Activated T-cell treated with anti-CD3 and anti-CD28 coated beads for 4 hours (primary cell): ENCODE results near the gene DNAH10.
"Not testable (repeated sequence)": the region's sequence is repeated elsewhere in the genome, so short reads cannot be mapped to it uniquely, and the experiment has no call there.

Source experiments
- DNase-seq: peaks from one replicate; pipeline ENCODE4 v3.0.0-alpha.2; 2020

DNAH10 gene

DNA sequence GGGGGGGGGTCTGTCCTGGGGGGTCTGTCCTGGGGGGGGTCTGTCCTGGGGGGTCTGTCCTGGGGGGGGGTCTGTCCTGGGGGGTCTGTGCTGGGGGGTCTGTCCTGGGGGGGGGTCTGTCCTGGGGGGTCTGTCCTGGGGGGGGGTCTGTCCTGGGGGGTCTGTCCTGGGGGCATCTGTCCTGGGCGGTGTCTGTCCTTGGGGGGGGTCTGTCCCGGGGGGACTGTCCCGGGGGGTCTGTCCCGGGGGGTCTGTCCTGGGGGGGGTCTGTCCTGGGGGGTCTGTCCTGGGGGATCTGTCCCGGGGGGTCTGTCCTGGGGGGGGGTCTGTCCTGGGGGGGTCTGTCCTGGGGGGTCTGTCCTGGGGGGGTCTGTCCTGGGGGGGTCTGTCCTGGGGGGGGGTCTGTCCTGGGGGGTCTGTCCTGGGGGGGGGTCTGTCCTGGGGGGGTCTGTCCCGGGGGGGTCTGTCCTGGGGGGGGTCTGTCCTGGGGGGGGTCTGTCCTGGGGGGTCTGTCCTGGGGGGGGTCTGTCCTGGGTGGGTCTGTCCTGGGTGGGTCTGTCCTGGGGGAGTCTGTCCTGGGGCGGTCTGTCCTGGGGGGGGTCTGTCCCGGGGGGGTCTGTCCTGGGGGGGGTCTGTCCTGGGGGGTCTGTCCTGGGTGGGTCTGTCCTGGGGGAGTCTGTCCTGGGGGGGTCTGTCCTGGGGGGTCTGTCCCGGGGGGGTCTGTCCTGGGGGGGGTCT lies 149.7 kb downstream of the DNAH10 start:
- not testable (repeated sequence) for DNase-seq

DNA sequence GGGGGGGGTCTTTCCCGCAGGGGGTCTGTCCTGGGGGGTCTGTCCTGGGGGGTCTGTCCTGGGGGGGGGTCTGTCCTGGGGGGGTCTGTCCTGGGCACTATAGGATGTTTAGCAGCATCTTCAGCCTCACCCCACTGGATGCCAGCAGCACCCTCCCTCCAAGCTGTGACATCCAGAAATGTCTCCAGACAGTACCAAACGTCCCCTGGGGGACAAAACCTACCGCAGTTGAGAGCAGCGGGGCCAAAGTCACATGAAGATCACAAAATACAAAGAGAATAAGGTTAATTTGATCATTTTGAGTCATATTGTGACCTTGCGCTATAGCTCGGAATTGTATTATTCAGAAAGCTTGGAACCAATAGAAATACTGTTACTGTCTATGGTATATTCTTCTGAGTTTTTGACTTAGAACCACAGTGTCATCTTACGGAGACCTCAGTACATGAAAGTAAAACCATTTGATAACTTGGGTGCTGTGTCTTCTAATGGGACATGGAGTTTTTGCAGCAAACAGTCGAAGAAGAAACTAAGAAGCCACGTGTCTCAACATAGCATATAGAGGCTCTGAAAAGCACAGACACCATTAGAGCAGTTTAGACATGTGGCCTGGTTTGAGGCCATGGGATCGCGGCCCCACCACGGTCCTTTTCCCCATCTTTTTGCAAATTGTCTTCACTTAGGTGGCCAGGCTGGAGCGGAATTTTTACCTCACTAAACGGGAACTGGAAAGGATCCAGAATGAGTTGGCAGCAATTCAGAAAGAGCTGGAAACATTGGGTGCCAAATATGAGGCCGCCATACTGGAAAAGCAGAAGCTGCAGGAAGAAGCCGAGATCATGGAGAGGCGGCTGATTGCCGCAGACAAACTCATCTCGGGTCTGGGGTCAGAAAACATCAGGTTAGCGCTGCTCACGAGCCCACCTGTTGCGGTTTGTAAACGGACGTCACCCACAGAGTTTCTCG lies 150.6 kb downstream of the DNAH10 start:
- no peak for DNase-seq

DNA sequence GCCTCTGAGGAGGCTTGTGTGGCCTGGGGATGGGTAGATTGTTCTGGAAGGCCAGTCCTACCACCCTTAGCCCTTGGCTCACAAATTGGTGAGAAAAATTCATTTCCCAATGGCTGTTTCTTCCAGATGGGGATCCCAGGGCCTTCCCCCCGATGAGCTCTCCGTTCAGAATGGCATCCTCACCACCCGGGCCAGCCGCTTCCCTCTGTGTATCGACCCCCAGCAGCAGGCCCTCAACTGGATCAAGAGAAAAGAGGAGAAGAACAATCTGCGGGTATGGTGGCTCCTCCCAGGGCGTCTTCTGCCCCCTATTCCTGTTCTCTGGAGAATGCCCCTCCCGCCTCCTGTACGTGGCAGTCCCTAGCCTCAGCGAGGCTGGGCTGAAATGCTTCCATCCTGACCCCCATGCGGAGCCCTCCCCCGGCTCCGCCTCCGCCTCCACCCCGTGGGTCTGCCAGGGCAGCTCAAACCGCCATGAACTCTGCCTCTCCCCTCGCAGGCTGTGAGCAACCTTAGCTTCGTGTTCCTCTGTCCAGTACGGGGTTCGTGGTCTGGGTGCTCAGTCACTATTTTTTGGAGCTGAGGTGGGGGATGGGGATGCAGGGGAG lies 152.7 kb downstream of the DNAH10 start:
- no peak for DNase-seq

DNA sequence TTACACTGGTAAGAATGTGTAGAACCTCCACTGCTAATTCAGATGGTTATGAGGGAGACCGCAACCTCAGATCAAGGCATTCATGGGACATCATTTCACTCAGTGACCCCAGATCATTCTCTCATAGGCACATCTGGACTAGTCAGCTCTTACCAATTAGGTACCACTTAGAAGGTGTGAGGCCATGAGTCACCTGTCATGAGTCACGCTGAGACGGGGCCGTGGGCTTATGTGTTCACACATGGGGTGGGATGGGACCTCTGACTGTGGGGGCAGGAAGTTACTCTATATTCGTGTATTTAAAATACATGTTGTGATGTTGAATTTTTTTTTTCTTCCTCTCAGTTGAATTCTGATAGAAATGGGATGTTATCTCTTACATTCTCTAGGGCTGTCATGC lies 154.6 kb downstream of the DNAH10 start:
- peak; percentile 59 for DNase-seq

DNA sequence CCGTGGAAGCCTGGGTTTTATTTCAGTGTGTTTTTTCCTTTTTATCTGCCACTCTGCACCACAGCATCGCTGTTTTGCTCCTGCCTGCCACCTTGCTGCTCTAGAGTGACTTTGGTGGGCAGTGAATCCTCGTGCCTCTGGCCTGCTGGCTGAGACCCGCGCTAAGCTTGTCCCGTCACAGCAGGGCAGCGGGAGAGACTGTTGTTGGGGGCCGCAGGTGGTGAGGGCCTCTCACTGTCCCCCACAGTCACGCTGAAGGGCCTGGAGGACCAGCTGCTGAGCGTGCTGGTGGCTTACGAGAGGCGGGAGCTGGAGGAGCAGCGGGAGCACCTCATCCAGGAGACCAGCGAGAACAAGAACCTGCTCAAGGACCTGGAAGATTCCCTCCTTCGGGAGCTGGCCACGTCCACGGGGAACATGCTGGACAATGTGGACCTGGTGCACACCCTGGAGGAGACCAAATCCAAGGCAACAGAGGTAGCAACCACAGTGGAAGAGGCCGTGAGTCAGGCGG lies 155.3 kb downstream of the DNAH10 start:
- no peak for DNase-seq

DNA sequence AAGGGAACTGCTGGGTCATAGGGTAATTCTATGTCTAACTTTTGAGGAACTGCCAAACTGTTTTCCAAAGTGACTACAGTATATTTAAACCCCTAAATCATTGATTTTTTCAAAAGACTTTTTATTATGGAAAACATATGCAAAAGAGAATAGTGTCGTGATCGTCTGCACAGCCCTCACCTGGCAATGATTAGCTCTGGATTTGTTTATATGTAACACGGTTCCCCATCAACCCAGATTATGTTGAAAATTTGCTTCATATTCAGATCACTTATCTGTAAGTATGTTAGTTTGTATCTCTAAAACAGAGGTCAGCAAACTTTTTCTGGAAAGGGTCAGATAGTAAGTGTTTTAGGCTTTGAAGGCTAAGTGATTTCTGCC lies 157.9 kb downstream of the DNAH10 start:
- no peak for DNase-seq

DNA sequence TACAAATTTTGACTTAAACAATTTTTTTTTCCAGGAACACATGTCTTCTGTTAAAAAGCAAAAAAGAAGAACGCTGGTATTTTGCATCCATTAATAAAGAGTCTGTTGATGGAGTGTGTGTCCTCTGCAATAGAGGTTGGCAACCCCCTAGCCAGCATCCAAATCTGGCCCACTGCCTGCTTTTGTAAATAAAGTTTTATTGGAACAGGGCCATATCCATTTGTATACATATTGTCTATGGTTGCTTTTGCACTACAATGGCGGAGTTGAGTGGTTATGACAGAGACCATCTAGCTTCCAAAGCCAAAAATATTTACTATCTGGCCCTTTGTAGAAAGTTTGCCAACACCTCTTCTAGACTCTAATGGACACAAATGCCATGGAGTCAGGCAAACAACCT lies 160.9 kb downstream of the DNAH10 start:
- DNase-seq, result no peak

DNA sequence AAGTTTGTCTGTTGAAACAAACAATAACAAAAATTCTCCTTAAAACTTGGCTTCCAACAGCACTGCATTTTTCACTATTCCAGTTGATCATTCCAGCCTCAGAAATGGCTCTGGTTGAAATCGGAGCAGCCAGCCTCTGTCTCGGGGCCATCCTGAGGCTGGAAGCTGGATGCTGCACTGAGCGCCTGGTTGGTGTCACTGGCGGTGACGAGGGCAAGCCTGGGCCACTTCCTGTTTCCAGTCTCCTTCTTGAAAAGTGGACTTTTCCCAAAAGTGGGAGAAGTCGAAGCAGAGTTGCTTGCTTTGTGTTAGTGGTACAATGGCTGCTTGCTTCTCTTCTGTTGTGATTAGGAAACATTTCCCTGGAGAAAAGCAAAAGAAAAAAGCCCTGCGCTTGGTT lies 161.8 kb downstream of the DNAH10 start:
- DNase-seq, result no peak

DNA sequence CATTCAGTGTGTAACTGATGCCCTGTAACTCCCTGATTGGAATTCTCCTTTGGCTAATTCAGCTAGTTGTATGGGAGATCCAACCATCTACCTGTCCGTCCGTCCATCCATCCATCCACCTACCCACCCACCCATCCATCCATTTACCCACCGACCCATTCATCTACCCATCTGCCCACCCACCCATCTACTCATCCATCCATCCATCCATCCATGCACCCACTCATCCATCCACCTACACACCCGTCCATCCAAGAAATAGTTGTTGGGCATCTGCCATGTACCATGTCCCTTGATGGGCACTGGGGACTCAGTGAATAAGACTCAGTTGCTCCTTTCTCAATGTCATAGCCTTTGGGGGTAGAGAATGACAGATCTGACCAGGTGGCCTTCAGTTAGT lies 162.4 kb downstream of the DNAH10 start:
- no peak for DNase-seq

DNA sequence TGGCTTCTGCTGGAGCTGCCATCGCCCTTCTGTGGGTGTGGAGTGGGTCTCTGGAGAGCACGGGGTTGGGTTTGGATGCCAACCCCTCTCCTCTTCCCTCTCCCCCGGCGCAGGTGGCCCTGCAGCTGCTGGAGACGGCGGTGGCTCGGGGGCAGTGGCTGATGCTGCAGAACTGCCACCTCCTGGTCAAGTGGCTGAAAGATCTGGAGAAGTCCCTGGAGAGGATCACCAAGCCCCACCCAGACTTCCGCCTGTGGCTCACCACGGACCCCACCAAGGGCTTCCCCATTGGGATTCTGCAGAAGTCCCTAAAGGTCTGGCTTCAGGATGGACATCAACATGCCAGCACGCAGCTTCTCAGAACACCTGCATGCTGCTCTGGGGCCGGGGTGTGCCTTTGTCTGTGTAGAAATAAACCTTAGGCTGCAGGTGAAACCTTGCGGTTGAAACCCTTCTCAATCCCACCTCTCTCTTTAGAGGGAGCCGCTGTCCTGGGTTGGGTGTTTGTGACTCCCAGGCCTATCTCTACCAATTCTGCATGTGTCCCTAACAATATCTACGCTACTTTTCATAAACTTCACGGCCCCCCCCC lies 166.3 kb downstream of the DNAH10 start:
- no peak for DNase-seq

DNA sequence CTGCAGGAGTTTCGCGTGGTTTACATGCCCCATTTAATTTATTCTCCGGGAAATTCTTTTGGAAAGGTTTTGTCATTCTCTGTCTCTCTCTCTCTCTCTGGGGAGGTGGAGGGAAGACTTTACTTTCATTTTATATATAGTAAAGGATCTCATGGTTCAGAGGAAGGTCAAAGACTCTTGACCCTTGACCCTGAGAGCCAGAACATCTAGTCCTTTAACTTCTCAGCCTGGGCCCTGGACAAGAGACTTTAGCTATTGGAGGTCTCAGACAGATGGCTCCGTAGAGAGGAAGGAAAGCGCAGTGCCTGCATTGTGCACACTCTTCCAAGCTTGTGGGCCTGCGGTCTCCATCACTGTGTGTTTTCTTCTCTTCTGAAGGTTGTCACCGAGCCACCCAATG lies 166.8 kb downstream of the DNAH10 start:
- no peak for DNase-seq

DNA sequence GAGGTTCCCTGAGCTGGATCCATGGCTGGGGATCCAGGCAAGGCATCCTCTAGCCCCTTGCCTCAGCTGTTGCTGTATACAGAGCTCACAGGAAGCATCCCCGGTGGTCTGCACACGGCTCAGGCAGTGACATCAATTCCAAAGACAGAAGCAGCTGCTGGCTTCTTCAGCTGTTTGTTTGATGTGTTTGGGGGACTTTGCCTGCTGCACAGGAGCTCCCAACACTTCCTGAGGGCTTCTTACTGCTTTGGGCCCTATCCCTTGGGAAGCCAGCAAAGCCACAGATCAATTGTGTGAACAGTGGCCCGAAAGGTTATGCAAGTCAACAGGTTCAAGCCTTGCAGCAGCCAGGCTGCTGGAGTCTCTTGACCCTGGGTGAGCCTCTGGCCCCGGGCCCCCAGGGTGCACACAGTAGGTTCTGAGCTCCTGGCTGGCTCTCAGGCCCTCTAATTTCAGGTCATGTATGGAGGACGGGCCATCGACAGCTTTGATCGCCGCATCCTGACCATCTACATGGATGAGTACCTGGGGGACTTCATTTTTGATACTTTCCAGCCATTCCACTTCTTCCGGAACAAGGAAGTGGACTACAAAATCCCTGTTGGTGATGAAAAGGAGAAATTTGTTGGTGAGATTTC lies 168.0 kb downstream of the DNAH10 start:
- DNase-seq, result no peak

DNA sequence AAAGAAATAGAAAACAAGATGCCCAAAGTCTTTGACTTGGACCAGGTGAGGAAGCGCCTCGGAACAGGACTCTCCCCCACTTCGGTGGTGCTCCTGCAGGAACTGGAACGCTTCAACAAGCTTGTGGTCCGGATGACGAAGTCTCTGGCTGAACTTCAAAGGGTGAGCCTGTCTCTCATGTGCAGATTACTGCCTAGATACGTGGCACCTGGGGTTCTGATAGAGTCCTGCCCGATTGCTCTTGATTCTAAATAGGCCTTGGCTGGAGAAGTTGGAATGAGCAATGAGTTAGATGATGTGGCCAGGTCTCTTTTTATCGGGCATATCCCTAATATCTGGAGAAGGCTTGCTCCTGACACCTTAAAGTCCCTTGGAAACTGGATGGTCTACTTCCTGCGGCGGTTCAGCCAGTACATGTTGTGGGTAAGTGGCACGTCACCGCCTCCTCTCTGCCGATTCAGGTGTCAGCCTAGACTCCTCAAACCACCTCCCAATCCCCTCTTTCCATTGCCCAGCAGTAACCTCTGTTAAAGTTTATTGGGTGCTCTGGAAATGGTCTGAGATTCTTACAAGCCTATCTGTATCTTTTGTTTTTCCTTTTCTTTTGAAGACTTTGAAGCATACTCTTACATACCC lies 169.7 kb downstream of the DNAH10 start:
- no peak for DNase-seq

DNA sequence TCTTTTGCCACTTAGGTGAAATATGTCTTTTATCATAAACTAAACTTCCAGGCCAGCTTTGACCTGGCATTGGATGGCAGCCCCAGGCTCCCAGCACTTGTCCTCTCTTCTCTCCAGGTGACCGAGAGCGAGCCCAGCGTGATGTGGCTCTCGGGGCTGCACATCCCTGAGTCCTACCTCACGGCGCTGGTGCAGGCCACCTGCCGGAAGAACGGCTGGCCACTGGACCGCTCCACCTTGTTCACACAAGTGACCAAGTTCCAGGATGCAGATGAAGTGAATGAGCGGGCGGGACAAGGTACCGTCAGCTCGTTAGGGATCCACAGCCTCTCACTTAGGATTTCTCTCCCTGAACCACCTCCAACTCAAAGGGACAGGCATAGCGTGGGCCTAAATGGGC lies 171.1 kb downstream of the DNAH10 start:
- DNase-seq, result no peak

DNA sequence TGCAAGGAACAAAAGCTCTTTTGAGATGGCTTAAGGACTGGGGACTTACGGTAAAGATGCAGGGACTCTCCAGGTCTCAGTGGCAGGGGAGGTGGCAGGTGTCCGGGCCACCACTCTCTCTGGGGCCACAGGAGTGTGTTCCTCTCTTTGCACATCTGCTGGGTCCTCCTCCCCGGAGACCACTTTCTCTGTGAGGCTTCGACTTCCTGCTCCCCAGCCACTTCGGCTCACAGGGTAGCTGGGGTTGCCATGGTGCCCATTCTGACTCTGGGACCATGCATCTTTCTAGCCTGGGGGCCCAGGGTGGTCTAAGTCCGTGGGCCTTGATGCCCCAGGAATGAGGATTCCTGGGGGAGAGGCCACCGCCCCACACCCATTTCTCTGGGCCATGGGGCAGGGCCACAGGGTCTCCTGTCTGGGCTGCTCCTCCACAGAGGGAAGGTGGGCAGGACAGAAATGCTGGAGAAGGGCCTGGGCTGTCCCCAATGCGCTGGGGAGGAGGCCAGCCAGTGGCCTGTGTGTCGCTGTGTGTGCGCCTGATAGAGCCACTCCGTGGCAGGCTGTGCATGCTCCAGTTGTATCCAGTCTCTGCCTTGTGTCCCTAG lies 172.0 kb downstream of the DNAH10 start:
- DNase-seq, result no peak

DNA sequence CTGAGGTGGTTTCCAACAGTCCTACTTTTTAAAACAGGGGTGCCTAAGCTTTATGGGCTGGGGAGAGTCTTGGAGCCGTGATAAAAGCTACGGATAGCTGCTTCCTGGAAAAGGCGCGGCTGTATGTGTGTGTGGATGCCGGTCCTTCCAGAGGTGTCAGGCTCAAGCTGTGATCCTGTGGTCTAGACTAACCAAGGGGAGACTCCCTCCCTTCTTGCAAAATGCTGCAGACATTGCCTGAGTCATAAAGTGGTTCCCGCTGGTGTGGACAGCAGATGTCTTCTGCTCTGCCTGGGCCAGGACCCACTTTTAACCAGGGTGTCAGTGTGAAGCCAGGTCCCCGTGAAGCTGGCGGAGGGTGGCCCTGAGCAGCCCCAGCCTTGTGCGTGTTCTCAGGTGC lies 172.7 kb downstream of the DNAH10 start:
- no peak for DNase-seq

DNA sequence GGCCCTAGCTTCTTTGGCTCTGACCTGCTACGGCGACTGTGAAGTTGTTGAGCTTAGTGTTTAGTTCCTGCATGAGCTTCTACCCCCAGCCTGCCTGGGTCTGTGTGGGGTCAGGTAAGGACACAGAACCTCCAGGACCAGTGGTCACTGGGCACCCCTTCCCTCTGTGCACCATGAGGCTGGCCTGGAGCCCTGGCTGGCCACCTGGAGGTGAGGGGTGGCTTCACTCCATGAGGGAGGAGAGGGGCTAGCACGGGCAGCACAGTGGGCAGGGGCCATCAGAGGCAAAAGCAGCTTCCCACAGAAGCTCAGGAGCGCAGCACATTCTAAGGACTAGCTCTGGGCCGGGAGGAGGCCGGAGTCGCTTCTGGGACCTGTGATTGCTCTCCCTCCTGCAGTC lies 173.9 kb downstream of the DNAH10 start:
- no peak for DNase-seq

DNA sequence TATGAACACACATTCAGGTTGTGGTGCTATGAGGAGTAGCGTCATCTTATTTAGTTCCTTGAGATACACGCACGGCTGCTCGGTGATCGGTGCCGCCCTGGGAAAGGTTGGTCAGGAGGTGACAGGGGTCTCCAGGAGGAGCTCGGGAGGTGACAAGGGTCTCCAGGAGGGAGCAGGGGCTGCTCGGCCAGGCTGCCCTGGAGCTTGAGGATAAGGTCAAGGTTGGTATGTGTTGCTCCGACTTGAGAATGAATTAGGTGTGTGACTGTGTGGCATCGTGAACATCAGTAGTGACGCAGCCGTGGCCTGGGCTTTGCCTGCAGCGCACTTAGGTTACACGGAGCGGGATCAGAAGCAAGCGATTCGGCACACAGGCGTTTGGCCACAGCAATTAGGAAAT lies 174.4 kb downstream of the DNAH10 start:
- no peak for DNase-seq

DNA sequence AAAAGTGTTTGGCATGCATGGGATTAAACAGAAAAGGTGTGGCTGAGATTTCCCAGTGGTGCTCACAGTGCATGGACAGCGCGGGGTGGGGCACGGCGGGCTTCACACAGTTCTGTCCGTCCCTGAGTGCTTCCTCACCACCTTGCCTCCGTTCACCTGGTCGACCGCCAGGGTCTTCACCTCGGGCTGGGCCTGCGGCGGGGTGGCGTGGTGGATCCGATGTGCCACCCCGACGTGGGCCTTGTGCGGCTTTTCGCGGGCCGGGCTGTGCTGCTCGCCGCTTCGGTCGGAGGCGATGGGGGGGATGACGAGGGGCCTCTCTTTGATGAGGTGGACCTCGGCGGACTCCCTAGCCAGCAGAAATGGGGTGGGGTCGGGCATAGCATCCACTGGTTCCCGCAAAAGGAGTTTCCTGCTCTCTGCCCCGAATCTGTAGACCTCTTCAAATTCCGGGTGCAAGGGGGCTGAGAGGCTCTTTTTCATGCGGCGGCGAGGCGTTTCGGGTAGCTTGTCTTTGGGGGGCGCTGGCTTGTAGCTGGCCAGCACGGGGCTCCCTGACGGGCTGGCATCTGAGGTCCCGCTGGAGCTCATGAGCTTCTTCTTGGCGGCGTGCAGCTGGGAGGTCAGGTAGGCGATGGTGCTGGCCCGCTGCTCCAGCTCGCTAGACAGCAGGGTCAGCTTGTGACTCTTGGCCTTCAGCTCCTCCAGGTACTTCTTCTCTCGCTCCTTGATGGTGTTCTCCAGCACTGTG lies 175.0 kb downstream of the DNAH10 start:
- DNase-seq, result no peak

DNA sequence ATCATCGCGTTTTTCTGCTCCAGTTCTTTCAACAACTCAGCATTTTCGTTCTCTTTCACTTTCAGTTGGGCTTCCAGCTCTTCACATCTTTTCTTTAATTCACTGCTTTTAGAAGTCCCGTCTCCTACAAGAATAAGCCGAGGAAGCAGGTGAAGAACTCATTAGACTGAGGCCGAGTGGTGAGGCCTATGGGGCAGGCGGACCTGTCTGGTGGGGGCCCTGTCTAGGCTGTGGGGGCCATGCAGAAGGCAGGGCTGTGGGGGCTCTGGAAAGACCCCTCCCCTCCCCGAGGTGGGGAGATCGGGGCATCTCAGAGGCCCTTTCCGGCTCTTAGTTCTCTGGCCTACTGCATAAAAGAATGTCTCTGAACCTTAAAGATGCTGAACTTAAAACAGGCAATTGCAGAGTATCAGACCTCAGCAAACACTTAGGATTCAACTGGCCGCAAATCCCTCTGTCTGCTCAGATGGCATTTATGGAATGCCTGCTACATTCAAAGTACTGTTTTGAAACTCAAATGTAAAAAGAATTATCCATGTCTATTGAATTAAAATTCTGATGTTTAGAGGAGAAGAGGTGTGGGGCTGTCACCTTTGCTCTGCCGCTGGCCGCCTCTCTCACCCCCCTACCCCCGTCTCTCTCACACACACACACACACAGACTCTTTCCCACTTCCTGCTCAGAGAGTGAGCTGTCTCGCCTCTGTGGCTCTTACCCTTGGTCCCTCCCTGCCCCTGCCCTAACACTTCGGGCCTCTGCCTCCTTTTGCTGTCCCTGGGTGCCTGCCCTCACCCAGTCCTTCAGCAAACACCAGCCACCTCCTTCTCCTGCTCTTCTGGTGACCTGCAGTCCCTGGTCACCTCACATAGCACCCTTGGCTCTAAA lies 175.8 kb downstream of the DNAH10 start:
- peak; percentile 17 for DNase-seq
